ENCODE results near the gene HOXD12.

HOXD12 gene

GRCh38 chr2:176081376-176081836 lies 18.2 kb upstream of the HOXD12 start:
- no peak for DNase-seq (ENCODE audit: low spot score)

GRCh38 chr2:176081837-176082524 lies 17.6 kb upstream of the HOXD12 start:
- no peak for DNase-seq (ENCODE audit: low spot score)

- no peak for DNase-seq (ENCODE audit: low spot score)
Measured at GRCh38 chr2:176082525-176082823, 17.1 kb upstream of the HOXD12 start.

GRCh38 chr2:176082824-176083751 lies 16.5 kb upstream of the HOXD12 start:
- DNase-seq (ENCODE audit: low spot score): no peak

GRCh38 chr2:176083796-176084261 lies 15.8 kb upstream of the HOXD12 start, which contains the start of gene EVX2:
EVX2 (minus strand) TSS chr2:176083962; CDS start chr2:176083776, 186 bp downstream.
- DNase-seq (ENCODE audit: low spot score): no peak

GRCh38 chr2:176084611-176085119 lies 14.9 kb upstream of the HOXD12 start:
- no peak for DNase-seq (ENCODE audit: low spot score)

GRCh38 chr2:176085120-176085788 lies 14.3 kb upstream of the HOXD12 start:
- DNase-seq (ENCODE audit: low spot score): no peak

GRCh38 chr2:176085861-176086771 lies 13.5 kb upstream of the HOXD12 start:
- DNase-seq (ENCODE audit: low spot score): no peak

GRCh38 chr2:176087330-176088047 lies 12.1 kb upstream of the HOXD12 start:
- no peak for DNase-seq (ENCODE audit: low spot score)

GRCh38 chr2:176088048-176088936 lies 11.3 kb upstream of the HOXD12 start:
- no peak for DNase-seq (ENCODE audit: low spot score)

GRCh38 chr2:176088937-176089842 lies 10.4 kb upstream of the HOXD12 start:
- DNase-seq (ENCODE audit: low spot score): no peak

GRCh38 chr2:176089843-176090395 lies 9.7 kb upstream of the HOXD12 start:
- no peak for DNase-seq (ENCODE audit: low spot score)

GRCh38 chr2:176090862-176091261 lies 8.7 kb upstream of the HOXD12 start:
- DNase-seq (ENCODE audit: low spot score): no peak

- no peak for DNase-seq (ENCODE audit: low spot score)
Measured at GRCh38 chr2:176091329-176092258, 8.0 kb upstream of the HOXD12 start.

- DNase-seq (ENCODE audit: low spot score): no peak
Measured at GRCh38 chr2:176092270-176093144, 7.1 kb upstream of the HOXD12 start, which contains the start of gene HOXD13. HOXD13 (plus strand) TSS chr2:176092721; CDS start chr2:176092891, 170 bp downstream.

Measured in CD4-positive, alpha-beta T cell treated with Interleukin-6 at 100 ng/mL for 8 hours (primary cell).